Coronary artery (tissue), 2 donors: ENCODE data around the gene CNPPD1.

Experiments used
- DNase-seq: peaks from one replicate; pipeline ENCODE4 v3.0.0-alpha.2; 2017; ENCODE audit warnings: low spot score
- H3K27ac ChIP-seq, 2 donors: fragments of 200-600 bp; sonication (generic); one replicate each; pipeline ENCODE4 v1.5.1; 2016 to 2019
- H3K4me3 ChIP-seq: fragments of 200-600 bp; sonication (generic); 2 replicates; pipeline ENCODE4 v1.5.1; 2016; ENCODE audit warnings: mild to moderate bottlenecking, moderate library complexity
- TF ChIP-seq, protein P1 (sequence below): fragments of 200-600 bp; sonication (generic); IDR thresholded peaks from one replicate; pipeline ENCODE4 v1.5.1; 2019; ENCODE audit warnings: antibody characterized with exemption

Gene CNPPD1

DNA sequence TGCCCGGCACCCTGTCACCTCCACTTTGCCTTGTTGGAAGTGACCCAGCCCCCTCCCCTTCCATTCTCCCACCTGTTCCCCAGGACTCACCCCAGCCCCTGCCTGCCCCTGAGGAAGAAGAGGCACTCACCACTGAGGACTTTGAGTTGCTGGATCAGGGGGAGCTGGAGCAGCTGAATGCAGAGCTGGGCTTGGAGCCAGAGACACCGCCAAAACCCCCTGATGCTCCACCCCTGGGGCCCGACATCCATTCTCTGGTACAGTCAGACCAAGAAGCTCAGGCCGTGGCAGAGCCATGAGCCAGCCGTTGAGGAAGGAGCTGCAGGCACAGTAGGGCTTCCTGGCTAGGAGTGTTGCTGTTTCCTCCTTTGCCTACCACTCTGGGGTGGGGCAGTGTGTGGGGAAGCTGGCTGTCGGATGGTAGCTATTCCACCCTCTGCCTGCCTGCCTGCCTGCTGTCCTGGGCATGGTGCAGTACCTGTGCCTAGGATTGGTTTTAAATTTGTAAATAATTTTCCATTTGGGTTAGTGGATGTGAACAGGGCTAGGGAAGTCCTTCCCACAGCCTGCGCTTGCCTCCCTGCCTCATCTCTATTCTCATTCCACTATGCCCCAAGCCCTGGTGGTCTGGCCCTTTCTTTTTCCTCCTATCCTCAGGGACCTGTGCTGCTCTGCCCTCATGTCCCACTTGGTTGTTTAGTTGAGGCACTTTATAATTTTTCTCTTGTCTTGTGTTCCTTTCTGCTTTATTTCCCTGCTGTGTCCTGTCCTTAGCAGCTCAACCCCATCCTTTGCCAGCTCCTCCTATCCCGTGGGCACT lies 5.8 kb upstream of the CNPPD1 start:
- no peak overlapping the region for H3K27ac ChIP-seq
- DNase-seq = no peak
- TF ChIP-seq, protein P1, sequence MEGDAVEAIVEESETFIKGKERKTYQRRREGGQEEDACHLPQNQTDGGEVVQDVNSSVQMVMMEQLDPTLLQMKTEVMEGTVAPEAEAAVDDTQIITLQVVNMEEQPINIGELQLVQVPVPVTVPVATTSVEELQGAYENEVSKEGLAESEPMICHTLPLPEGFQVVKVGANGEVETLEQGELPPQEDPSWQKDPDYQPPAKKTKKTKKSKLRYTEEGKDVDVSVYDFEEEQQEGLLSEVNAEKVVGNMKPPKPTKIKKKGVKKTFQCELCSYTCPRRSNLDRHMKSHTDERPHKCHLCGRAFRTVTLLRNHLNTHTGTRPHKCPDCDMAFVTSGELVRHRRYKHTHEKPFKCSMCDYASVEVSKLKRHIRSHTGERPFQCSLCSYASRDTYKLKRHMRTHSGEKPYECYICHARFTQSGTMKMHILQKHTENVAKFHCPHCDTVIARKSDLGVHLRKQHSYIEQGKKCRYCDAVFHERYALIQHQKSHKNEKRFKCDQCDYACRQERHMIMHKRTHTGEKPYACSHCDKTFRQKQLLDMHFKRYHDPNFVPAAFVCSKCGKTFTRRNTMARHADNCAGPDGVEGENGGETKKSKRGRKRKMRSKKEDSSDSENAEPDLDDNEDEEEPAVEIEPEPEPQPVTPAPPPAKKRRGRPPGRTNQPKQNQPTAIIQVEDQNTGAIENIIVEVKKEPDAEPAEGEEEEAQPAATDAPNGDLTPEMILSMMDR = no peak
- no peak overlapping the region for H3K4me3 ChIP-seq

DNA sequence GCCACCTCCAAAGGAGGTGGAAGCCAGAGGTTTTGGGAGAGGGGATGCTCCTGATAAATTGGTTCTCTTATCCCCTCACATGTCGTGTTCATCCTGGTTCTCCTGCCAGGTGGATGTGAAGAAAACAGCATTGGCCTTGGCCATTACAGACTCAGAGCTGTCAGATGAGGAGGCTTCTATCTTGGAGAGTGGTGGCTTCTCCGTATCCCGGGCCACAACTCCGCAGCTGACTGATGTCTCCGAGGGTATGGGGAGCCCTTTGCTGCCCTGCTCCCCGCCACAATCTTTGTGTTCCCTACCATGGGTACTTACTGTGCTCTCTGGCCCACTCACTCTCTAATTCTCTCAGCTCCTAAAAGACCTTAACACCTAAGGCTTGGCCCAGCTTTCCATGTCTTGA lies 4.8 kb upstream of the CNPPD1 start:
- TF ChIP-seq, protein P1 = no peak
- H3K27ac ChIP-seq = no peak overlapping the region
- no peak for DNase-seq

DNA sequence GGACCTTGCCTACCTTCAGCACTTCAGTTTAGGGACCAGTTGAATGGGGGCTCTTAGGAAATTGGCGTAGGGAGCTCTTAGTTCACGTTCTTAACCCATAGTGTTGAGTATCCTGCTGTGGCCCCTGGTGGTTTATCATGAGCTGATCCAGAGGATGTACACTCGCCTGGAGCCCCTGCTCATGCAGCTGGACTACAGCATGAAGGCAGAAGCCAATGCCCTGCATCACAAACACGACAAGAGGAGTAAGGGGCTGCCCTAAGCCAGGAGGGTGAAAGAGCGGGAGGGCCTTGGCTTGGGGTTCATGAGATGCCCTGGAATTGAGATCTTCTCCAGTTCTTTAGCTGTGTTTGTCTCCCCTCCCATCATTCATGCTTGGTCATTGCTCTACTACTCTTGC lies 4.2 kb upstream of the CNPPD1 start:
- Histone ChIP-seq H3K27ac (no peak overlapping the region), H3K4me3 (no peak overlapping the region)
- TF ChIP-seq, protein P1 = no peak
- no peak for DNase-seq

More for the DNA sequence above, 4.8 kb upstream of the CNPPD1 start:
- no peak overlapping the region for H3K4me3 ChIP-seq

DNA sequence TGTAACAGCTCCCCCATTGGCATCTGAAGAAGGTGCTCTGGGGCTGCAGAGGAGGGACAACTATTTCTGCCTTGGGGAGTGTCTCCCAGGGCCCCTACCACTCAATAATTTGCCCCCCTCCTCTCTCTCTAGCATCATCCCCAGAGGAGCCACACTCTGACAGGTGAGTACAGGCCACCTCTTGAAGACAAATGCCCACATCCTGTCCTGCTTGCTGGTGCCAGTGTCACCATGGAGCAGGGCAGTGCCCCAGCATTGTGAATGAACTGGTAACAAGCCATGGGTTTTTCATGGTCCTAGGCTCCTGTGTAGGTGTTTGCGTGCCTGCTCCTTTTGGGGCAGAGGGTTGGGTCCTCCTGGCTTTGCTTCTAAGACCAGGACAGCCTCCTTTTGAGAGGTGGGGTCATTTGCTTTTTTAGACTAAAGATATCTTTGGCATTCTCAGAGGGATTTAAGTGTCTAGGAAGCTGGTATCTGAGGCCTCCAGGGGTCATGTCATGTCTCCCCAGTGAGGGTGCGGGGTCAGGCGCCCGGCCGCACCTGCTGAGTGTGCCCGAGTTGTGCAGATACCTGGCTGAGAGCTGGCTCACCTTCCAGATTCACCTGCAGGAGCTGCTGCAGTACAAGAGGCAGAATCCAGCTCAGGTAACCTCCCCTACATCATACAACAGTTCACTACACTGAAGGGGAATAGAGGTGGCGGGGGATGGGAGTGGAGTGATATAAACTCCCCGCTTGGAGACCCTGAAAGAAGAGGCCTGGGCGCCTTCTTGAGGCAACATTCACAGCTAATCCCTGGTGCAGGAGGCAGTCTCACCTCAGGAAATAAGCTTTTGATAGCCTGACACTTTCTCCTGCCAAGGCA lies 3.1 kb upstream of the CNPPD1 start:
- peak overlapping the region; percentile 95 for H3K4me3 ChIP-seq
- no peak for DNase-seq
- TF ChIP-seq, protein P1 = no peak
- no peak overlapping the region for H3K27ac ChIP-seq

DNA sequence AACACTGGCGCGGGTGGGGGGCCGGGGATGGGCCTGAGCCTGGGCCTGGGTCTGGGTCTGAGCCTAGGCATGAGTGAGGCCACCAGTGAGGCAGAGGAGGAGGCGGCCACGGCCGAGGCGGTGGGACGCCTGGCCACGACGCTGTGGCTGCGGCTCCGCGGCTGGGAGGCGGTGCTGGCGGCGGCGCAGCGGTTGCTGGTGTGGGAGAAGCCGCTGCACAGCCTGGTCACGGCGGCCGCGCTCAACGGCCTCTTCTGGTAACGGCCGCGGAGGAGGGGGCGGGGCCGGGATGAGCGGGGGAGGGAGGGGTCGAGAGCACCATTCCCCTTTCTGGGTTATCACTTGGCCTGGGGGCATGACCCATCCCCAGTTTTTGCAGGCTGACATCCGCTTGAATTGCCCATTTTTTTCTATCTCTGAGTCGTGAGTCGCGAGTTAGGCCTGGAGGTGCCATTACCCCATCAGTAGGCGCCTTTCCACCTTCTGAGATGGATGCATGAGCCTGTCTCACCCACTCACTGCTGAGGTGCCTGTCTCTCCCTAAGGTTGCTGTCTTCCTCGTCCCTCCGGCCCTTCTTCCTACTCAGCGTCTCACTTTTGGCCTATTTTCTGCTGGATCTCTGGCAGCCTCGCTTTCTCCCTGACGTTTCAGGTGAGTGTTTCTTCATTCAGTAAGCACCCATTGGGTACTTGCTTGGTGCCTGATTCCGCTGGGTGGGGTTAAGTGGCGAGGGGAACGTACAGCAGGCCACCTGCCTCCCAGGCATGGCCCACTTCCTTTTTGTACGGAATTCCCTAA lies 1.9 kb upstream of the CNPPD1 start:
- TF ChIP-seq, protein P1 = no peak
- DNase-seq = no peak
- H3K4me3 ChIP-seq = peak overlapping the region; percentile 95
- peak overlapping the region; percentile 92 to 99 for H3K27ac ChIP-seq

DNA sequence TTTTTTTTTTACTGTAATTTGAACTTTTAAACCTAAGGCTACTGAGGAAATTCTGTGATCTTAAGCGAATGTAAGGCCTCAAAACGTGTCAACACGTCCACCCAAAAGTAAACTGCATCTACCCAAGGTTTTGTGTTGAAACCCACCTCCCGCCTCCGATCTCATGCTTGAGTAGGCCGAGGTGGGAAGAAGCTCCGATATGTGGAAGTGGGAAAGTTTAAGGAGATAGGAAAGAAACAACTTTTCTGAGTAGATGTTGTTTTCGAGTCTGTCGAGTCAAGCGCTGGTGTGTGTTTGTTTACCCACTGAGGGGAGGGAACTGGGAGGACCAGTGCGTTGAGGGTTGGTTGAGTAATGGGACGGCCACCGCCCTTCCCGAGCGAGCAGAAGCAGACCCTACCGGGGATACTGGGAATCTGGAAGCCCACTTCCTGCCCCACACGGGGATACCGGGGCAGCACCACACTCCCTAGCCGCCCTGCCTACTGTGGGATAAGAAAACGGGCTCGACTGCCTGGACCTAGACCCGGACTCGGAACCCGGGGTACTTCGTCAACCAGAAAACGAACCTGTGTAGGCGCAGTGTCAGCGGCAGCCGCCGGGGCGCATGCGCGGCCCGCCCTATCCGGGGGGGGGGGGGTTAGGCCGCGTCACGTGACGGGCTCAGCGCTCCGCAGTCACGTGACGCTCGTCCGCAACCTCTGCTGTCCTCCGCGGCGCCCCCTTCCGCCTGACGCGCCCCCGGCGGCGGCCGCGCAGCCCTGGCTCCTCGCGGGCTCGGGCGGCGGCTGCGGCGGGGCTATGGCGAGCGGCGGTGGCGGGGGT lies 1.0 kb upstream of the CNPPD1 start, which contains the start of gene RETREG2:
RETREG2 (plus strand) TSS at position 724 of the 825 bp plus-strand sequence; CDS start at position 802, 78 bp downstream.
- H3K27ac ChIP-seq = peak within 1 kb of the TSS; percentile 92 to 99
- DNase-seq = peak; percentile 94
- H3K4me3 ChIP-seq = peak within 1 kb of the TSS; percentile 95
- TF ChIP-seq, protein P1 = no peak
